HUDEP-2 (cell line): ENCODE measurements around the gene INTS2.
"Not testable (repeated sequence)": the region's sequence is repeated elsewhere in the genome, so short reads cannot be mapped to it uniquely, and the experiment has no call there.

Source experiments
- DNase-seq, 76 experiments: peaks; one replicate each; lab custom pipeline; 2025; ENCODE audit not compliant: unreplicated experiment in 76 of 76; lab: John Stamatoyannopoulos, UW

Gene INTS2

DNA sequence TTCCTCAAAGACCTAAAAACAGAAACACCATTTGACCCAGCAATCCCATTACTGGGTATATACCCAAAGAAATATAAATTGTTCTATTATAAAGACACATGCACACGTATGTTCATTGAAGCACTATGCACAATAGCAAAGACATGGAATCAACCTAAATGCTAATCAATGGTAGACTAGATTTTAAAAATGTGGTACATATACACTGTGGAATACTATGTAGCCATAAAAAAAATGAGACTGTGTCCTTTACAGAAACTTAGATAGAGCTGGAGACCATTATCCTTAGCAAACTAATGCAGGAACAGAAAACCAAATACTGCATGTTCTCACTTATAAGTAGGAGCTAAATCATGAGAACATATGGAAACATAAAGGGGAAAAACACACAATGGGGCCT lies 100.9 kb downstream of the INTS2 start:
- not testable (repeated sequence) for DNase-seq

GRCh38 chr17:61826198-61826597 lies 101.6 kb downstream of the INTS2 start:
- not testable (repeated sequence) for DNase-seq

DNA sequence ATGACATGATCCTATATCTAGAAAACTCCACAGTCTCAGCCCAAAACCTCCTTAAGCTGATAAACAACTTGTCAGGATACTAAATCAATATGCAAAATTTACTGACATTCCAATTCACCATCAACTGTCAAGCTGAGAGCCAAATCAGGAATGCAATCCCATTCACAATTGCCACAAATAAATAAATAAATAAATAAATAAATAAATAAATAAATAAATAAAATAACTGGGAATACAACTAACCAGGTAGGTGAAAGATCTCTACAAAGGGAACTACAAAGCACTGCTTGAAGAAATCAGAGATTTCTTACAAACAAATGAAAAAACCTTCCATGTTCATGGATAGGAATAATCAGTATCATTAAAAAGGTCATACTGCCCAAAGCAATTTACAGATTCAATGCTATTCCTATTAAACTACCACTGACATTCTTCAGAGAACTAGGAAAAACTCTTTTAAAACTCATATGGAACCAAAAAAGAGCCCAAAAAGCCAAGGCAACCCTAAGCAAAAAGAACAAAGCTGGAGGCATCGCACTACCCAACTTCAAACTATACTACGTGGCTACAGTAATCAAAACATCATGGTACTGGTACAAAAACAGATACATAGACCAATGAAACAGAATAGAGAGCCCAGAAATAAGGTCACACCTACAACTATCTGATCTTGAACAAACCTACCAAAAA lies 102.2 kb downstream of the INTS2 start:
- no peak for DNase-seq

DNA sequence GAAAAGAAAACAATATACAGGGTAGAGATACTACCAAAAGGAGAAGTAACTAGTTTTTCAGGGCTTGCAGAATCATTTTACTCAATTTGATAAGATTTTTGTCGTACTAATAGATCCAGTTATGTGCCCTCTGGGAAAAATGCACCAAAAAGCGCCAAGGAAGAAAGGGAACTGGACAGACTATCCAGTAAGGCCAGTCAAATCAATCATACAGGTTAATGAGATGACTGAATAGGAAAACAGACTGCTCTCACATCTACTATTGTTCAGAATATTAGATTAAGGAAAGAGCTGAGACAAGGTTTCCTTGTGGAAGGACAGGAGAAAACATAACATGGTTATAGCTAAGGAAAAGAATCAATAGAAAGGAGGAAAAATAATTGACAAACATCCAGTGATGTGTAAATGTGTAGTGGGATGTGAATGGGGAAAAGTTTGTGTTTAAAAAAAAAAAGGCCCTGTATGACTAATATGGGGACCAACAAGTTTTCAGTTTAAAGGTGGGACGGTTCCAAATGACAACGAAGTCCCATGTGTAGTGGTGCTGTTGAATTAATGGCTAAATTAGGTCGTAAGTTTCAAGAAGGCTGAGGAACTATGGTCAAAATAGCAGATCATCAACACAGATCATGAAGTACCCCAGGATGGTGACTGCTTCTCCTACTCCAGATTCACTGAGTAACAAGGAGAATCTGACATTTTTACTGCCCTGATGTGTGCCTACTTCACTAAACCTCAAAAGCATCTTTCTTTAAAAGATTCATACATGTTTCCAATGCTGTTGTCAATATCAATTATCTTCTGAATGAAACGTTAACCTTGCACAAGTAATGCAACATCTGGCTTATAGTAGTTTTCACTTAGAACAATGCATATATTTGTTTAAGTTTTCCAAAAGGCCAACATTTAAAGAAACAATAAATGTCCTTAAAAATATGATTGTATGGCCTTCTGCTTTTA lies 105.2 kb downstream of the INTS2 start:
- DNase-seq: no peak

GRCh38 chr17:61821655-61822054 lies 106.1 kb downstream of the INTS2 start:
- DNase-seq: no peak

DNA sequence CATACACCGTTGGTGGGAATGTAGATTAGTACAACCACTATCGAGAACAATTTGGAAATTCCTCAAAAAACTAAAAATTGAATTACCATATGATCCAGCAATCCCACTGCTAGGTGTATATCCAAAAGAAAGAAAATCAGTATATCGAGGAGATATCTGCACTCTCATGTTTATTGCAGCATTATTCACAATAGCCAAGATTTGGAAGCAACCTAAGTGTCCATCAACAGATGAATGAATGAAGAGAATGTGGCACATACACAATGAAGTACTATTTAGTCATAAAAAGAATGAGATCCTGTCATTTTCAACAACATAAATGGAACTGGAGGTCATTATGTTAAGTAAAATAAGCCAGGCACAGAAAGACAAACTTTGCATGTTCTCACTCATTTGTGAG lies 108.5 kb downstream of the INTS2 start:
- not testable (repeated sequence) for DNase-seq

DNA sequence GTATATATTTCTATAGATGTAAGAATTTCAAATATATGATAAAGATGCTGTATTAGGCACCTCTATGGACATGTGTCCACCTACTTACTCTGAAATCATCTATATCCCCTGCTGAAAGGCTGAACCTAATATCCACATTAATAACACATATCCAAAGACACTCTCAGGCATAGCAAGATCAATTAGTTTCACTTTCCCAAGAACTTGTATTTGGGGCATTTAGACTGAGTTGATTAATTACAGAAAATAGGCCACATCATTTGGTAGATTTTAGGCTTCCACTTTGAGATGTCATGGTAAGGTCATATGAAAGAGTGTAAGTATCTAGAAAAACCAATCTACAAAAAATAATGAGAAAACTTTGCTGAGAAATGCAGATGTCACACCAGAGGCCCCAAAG lies 109.6 kb downstream of the INTS2 start:
- no peak for DNase-seq

DNA sequence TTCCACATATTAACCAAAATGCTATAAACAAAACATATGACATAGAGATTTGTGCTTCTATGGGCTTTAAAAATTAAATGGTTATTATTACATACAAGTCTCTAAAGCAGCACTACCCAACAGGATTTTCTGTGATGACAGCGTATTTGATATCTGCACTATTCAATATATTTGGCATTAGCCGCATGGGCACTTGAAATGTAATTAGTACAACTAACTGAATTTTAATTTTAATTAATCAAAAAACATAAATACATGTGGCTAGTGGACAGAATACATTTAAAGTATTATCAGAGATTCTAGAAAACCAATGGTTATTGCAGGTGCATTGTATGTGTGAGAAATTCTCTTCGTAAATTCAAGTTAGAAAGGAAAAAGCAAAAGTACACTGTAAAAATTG lies 110.3 kb downstream of the INTS2 start:
- DNase-seq: no peak

DNA sequence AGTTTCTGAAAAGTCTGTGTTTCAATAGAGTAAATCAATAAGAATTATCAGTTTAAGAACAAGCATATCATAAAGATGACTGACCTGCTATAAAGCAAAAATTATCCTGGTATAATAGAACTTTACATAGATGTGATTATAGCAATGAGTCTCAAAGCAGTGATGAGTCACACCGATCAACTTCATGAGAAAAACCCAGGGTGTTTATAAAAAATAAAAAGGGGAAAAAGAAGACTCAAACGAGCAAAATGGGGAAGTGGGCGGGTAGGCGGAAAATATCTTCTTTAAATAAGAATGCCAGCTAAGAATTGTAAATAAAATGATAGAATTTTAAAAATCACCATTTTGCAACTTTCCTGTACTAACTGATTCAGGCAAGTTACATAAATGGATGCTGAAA lies 111.2 kb downstream of the INTS2 start:
- peak in 1 of 76 experiments; percentile 11 for DNase-seq

DNA sequence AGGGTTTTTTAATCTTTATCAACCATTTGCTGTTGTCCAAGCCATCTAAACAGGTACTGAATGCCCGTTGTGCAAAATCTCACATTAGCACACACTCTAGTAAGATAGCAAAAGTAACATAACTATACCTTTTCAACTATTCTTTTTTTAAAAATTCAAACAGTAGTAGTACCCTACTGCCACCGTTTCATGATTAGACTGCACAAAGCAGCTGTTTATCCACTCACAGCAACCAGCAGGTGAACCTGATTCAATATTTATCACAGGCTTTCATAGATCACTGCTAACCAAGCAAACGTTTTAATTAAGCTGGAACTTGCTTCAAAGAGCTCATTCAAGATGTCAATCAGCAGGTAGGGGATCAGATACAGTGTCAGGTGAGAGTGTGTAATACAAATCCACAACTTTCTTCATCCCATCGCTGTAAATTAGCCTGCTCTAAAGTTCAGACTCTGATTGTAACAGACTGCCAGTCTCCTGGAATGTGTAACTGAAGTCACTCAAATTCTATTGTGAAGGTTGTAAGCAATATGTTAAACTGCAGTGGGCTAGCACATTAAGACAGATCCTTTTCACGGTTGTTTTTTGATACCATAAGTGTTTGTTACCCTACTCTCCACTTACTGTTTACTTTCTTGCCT lies 111.8 kb downstream of the INTS2 start:
- DNase-seq: no peak
